HG03135 (cell line): Measurements from ENCODE around the gene PCSK7.

Experiments
- ATAC-seq: cut with Tn5 transposase; IDR thresholded peaks from one replicate; pipeline ENCODE4 v1.9.1; 2021; ENCODE audit warnings: mild to moderate bottlenecking, moderate library complexity; ENCODE audit not compliant: unreplicated experiment

PCSK7 gene

DNA sequence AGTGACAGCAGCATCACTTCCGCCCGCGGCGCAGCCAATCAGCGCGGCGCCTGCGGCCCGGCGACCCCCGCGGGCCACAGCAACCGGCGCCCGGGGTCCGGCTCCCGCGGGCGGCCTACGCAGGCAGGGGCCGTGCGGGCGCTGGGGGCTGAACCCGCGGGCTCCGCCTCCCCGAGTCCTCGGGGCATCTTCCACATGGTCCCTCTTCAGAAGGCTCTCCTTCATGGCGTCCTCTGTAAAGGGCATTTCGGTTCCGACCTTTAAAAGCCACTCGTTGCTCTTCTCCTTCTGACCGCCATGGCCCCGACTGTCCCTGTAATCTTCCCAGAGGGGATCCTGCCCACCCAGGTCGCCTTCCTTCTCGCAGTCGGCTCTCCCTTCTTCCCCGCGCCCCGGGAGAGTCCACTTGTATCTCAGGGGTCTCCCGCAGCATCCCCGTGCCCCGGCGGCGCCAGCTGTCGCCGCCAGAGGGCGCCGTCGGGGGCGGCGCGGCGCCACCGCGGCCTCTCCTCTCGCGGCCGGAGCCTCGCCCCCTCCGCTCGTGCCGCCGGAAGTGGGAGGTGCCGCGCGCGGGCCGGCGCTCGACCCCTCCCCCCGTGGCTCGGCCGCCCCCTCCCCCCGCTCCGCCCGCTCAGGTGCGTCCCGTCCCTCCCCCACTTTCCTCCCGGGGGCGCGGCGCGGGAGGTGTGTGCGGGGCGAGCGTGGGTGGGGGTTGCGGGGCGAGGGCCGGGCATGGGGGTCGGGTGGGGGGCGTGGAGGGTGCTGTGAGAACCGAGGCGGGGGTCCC is 412 bp upstream of the PCSK7 start, which contains the start of gene RNF214:
Gene RNF214, plus strand, starts transcription at position 580 of the 787 bp plus-strand sequence. CDS start 1,602 bp downstream, outside the sequence.
- peak; percentile 68 for ATAC-seq

DNA sequence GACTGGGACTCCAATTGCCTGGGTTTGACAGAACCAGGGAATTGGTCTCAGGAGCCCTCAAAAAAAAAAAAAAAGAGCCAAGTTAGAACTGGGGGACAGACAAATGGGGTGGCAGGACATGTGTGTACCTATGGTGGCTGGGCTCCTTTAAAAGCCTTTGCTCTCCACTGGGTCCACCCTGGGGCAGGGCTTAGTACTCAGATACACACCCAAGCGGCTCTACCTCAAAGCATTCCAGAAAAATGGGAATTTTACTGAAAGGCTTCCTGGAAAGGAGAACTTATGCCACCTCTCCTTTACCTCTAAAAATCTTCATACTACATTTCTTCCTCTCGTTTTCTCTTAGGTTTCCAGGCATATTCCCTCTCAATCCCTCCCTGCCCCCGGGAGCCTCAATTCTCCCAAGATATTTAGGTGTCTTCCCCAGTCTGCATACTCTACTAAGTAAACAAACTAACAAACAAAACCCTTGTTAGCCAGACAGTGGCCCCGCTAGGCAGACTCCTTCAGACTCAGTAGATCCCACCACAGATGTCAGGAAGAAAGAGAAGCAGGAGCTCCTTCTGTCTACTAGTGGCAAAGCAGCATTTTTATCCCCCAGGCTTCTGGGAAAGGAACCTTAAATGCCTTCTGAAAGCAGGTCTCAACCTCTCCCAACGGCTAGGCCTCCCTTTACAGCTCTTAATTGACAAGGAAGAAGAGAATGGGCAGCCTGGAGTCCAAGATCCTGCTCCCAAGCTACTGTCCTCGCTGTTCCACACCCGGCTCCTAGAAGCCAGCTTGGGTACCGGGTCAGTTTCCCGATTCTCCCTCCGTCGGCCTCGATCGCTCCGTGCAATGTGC is 653 bp downstream of the PCSK7 start:
- no peak for ATAC-seq

DNA sequence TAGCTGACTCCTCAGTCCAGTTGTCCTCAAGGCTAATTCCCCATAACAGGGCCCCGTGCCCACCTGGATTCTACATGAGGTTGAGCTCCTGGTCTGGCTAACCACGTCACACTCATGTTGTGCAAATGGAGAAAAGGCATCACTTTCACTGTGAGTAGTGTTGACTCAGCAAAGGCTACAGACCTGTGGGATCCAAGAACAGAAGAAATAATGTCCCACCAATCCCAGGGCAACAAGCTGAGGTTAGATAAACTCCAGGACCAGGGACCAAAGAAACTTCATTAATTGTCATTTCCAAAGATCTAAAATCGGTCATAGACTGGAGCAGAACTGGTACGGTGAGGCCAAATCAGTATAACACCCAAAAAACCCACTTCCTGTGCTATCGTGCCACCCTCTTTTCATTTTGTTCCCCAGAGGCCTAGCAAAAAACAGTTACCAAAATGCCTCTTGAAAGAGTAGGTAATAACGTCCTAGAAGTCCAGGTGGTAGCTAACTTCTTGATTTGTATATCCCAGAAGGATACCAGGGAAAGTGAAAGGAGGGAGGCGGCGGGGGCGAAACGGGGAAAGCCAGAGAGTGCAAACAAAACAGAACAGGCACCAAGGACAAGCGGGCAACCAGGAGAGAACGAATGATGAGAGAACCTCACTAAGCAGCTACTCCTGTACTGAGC is 1.4 kb downstream of the PCSK7 start:
- ATAC-seq = no peak

DNA sequence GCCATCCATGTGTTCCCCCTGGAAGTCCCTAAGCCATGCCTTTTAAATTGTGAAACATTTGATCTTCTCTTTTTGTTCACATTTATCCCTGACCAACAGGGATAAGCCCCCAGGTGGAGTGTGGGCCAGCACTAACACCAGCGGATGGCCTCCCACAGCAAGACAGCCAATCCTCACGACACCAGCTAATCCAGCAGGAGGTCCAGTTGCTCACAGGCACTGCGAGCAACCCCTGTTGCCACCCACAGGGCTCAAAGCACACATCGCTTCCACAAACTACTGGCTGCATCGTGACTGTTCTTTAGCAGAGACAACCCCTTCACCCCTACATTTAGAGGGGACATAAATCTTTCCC is 2.0 kb downstream of the PCSK7 start:
- no peak for ATAC-seq

DNA sequence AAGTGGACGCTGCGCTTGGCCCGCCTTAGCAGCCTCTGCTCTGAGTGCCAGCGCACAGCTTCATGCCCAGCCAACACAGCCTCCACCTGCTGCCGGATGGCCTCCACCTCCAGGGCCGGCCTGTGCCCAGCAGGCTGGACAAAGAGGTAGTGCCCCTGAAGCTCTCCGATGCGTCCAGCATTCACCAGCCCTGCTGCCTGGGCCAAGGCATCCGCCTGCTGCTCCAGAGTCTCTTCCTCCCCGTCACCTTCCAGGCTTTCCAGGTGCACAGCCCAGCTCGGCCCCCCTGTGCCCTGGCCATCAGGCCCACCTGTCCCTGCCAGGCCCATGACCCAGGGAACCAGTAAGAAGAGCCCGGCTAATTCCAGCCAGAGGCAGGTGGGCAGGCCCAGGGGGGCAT is 2.5 kb downstream of the PCSK7 start:
- no peak for ATAC-seq

DNA sequence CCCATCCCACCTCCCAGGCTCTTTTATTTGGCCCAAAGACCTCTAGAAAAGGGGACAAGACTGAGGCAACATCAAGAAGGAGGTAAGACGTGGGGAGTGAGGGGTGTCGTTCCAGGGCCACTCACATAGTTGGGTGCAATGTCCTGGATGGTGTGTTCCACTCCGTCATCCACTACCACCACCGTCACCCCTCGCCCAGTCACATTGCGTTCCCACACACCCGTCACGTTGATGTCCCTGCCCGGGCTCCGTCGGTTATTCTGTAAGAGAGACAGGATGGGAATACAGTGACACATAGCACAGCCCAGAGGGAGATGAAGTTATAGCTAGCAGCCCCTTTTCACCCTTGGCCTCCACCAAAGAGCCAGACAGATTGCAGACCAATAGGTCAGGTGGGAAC is 3.8 kb downstream of the PCSK7 start:
- no peak for ATAC-seq

DNA sequence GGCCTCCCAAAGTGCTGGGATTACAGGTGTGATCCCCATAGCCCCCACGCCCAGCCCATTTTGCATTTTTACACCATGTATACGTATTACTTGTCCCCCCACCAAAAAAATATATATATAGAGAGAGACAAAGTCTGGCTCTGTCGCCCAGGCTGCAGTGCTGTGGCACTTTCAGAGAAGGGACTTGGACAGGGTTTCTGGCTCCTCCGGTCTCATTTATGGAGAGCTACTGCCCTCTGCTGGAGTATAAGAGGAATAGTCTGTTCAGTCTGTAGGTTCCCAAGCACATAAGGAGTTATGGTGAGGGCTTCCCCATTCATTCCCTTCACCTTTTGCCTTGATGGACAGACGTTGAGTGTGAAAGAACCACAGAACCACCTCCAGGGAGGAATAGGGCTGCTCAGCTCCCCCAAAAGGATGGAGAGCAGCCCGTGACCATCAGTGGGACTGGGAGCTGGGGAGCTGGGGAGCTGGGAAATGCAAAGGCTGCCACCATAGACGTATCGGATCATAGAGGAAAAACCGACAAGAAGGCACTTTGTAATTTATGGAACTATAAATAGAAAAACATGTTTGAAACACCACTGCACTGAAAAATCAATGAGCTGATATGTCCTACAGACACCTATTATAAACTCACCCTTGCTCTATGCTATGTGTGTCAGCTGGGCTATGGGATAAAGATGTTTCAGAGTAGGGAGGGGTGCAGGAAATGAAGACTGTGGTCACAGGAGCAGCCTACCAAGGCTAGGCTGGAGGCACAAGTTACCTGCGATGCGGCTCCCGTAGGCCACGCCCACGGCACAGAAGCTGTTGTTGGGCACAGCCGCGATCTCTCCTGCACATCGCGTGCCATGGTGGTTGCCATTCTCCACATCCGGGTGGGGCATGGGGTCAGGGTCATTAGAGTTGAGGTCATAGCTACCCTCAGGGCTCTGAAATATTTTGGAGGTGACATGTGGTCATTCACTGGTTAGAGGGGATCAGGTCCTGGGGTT is 5.2 kb downstream of the PCSK7 start:
- no peak for ATAC-seq

DNA sequence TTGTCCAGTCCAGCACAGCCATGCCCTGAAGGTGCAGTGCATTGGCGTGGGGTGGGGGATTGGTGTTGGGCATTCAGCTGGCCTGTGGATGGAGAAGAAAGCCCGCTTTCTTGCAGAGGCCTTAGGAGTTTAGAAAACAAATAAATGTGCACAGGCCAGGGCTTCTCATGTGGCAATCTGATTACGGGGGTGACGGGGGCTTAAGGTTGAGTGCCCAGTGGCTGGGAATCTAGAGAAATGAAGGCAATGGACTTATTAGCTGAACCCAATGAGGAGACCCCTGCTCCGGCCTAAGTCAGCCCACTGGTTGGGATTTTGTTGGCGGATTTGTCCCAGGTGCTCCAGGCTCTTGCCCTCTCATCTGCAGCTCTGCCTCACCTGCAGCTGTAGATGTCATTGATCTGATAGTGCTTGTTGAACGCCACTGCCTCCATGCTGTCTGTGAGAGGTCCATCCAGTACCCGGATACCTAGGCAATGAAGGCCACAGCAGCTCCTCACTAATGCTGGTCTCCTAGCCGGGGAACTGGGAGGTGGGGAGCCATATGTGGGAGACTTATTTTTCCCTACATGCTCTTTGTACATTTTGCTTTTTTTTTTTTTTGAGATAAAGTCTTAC is 6.2 kb downstream of the PCSK7 start:
- ATAC-seq = no peak

DNA sequence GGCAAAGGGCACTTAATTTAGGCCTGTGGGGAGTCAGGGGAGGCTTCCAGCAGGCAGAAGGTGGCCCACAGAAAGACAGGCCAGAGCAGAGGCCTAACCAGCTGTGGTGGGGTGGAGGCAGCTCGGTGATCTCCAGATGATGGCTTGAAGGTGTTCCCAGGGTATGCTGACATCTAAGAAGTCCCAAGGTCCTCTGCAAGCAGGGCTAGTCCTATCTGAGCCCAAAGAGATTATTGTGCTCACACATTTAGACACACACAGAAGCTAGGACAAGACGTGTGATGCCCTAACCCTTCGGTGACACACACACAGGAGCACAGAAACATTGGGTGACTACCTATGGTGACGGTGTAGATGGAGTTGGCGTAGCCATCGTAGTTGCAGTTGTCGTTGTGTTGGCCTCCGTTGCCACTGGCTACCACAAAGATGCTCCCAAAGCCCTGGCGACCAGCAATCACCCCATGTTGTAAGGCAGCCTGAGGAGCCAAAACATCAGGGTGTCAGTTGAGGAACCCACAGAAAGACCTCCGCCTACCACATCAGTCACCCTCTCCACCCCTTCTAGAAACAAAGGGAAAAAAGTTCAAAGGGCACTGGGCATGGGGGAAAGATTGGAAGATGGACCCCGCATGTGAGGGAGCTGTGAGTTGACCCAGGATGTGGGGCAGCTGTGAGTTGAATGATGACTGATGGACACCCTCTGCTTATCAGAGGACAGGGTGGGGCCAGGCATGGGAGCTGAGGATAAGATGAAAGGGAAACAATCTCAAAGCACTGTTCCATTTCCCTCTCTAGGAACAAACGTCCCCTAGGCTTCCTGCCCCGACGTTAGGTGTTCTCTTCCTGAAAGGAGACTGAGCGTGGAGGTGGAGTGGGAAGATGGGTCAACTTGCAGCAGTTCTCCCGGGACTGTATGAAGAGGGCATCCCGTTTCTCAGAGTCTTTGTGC is 7.9 kb downstream of the PCSK7 start:
- no peak for ATAC-seq

DNA sequence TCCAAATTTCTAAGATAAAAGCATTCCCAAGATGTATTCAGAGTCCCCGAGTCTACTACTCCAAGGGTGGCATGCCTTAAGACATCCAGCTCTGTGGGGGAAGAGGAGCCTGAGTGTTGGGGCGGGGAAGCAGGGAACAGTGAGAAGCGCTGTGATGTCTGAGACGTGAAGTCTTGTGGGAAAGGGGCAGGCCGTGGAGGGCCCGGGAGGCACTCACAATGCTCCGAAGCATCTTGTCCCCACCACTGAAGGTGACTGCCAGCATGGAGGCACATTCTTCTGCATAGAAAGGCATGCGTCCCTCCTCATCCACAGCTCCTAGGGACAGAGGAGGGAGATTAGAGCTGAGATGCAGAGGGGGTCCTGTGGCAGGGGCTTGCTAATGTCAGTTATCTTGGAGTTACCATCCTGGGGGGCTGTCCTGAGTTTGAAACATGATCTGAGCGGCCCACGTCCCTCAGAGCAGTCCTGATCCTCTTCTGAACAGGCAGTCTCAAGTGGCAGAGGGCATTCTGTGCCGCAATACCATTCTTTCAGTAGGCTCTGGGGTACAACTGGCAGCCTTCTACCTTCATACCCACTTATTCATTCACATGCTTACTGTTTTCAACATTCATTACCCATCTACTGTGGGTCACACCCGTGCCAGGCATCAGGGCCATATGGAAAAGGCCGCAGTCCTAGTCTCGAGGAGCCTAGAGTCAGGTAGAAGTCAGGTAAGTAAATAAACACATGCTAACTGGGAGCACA is 8.7 kb downstream of the PCSK7 start:
- no peak for ATAC-seq

DNA sequence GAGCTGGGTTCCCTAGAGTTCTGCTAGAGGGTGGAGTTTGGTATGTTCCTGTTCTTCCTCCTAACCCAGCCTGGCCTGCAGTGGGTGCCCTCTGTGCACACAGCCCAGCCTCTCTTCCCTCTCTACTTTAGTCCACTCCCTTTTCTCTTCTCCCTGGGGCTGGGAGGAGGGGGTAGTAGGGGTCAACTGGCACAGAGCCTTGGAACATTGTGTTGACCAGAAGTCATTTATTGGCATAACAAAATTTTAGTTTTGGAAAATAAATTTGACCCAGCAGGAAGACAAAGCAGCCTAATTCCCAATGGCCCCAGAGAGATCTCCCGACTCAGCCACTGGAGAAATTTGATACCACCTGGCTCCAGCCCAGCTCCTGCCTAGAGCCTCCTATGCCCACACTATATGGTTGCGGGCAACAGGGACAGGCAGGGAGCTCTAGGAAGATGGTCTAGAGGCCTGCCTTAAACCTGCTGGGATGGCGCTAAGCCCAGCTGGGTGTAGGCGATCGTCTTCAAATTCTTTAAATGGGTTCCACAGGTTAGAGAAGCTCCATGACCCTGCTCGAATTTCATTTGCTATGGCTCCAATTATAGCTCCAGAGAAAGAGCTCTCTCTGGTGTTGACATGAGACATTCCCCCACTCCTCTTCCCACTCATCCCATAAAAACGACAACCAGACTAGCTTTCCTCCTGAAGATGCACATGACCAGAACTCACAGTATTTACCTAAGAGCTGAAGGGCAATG is 9.9 kb downstream of the PCSK7 start:
- ATAC-seq = no peak

DNA sequence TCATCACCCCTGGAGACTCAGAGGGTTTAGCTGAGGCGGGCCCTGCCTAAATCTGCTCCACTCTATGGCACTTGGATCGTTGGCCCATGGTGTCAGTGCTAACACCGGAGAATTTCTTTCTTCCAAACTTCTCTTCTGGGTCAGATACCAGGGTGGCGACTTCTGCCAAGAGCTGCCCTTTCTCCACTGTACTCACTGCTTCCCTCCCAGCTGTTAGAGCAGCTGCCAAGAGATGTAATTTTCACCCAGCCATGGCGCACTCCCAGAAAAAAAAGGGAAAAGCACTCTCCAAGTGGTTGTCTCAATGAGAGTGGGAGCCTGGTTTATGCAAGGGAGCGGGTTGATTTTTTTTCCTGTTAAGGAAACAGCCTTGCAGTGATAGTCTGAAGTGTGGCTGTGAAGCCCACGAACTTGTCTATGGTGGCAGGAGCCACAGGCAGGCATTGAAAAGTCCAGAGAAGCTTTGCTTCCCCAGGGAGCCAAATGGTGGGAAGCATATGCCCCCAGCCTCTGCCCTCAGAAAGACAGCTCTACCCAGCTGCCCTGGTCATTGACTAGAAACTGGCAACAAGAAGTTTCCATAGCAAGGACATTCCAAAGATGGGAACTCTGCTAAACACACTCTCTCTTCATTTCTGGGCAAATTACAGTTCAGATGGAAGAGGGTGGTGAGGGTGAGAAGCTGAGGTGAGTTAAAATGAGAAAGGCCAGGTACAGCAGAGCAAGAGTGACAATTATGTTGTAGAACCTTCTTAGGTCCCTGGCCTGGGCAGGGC is 10.7 kb downstream of the PCSK7 start:
- no peak for ATAC-seq

DNA sequence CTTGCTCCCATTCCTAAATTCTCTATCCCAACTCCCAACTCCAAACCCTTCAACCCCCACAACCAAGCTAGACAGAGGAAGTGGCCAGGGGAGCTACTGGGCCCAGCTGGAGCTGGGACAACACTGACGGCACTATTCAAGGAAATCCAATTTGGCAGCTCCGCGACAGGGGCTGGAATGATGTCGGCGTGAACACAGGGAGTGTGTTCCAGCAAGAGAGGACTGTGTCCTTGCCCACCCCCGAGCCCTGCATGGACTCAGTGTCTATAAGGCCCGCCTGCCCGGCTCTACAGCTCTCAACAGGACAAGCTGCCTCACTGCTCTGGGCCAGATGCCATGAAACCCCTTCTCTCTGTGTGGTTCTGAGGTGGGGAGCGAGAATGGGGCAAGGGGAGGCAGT is 11.3 kb downstream of the PCSK7 start:
- no peak for ATAC-seq

DNA sequence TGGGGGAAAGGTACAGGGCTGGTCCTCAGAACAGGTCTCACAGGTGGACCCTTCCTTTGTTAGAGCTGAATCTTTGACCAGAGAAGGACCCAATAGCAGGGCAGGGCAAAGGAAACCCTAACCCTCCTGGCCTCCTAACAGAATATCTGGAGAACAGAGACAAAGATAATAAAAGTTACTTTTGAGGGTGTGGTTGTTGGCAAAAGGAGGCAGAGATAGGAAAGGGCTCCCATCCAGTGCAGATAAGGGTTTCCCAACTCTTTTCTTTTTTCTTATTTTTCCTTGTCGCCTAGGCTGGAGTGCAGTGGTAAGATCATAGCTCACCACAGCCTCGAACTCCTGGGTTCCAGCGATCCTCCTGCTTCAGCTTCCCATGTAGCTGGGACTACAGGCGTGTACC is 11.9 kb downstream of the PCSK7 start:
- ATAC-seq = no peak

DNA sequence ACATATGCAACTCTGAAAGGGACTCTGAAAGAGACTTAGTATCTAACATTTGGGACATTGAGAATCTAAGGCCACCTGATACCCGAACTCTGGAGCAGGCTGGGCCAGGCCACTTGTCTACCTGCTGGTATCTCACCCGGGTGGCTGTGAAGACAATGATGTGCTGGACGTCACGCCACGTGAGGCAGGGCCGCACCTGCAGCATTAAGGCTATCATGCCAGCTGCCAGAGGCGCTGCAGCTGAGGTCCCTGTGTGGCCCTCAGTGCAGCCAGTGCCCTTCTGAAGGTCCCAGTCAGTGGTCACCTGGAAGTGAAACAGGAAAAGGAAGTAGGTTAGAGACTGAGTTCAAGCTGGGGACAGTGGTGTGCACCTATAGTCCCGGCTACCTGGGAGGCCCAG is 12.4 kb downstream of the PCSK7 start:
- ATAC-seq = no peak

DNA sequence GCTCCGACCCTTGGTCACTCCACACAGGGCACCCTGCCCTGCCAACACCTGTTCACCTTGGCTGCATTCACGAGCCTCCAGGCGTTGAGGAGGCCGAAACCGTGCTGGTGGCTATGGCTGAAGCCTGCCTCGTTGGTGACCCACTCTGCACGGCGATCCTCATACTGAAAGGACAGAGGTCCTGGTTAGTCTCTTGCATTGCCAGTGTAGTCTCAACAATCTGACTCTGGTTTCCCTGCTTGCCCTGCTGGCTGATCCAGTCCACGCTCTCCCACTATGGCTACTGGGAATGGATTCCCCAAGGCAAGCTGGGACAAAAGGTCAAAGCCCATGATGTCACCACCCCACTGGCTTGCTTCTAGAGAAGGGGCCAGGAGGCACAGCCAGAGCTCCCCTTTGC is 12.9 kb downstream of the PCSK7 start:
- ATAC-seq = no peak
